Panc1 (cell line): ENCODE measurements around the gene PRSS21. TPM values are rescaled to one million over a fixed set of nuclear protein-coding genes. Genes with fewer than 3 reads are reported as not detected.

ENCODE experiments used
- ATAC-seq: fragments of 200-7000 bp; cut with Tn5 transposase; 2 replicates; pipeline ENCODE4 v1.9.1; 2020; ENCODE audit warnings: mild to moderate bottlenecking, moderate library complexity
- BruUV-seq: library from RNA; stranded (reverse); fragments of 400-500 nt; replicated peaks from 2 replicates; lab custom pipeline; 2021; lab: Mats Ljungman, UMichigan
- CTCF ChIA-PET: fragments of 300-600 bp; sonication (Branson Sonifier 250); formaldehyde crosslinking; loops from one replicate; lab custom pipeline; 2022; ENCODE audit warnings: antibody characterized with exemption; lab: Charles Lee
- POLR2A ChIA-PET: fragments of 300-600 bp; sonication (Branson Sonifier 250); formaldehyde crosslinking; loops from one replicate; lab custom pipeline; 2022; ENCODE audit warnings: antibody characterized with exemption; lab: Charles Lee
- DNase-seq: peaks from one replicate; pipeline ENCODE4 v3.0.0-alpha.2; 2010; ENCODE audit warnings: low read depth, low spot score
- H3K27ac ChIP-seq: 2 replicates; pipeline ENCODE4 v1.5.1; 2011; ENCODE audit warnings: mild to moderate bottlenecking, low read length, inconsistent platforms
- H3K27me3 ChIP-seq: fragments of 200-500 bp; sonication (Bioruptor generic); 2 replicates; pipeline ENCODE4 v1.6.0; 2014; ENCODE audit warnings: low read length, inconsistent platforms; ENCODE audit not compliant: control insufficient read depth, insufficient read depth
- H3K36me3 ChIP-seq: fragments of 200-500 bp; sonication (Bioruptor generic); 2 replicates; pipeline ENCODE4 v1.5.1; 2014; ENCODE audit warnings: inconsistent platforms, mild to moderate bottlenecking, low read length, moderate library complexity; ENCODE audit not compliant: control insufficient read depth, insufficient read depth
- H3K4me1 ChIP-seq: 2 replicates; pipeline ENCODE4 v1.5.1; 2011; ENCODE audit warnings: inconsistent platforms, mild to moderate bottlenecking, low read length, moderate library complexity; ENCODE audit not compliant: control insufficient read depth, insufficient read depth
- H3K4me3 ChIP-seq, 2 experiments: 2 replicates each; pipeline ENCODE4 v1.5.1; 2011 to 2012; ENCODE audit warnings: low read depth in 2 of 2, low read length in 2 of 2, mild to moderate bottlenecking in 2 of 2, inconsistent platforms in 1 of 2, moderate library complexity in 1 of 2
- H3K9me3 ChIP-seq: fragments of 200-500 bp; sonication (Bioruptor generic); 2 replicates; pipeline ENCODE4 v1.5.1; 2014; ENCODE audit warnings: low read depth, mild to moderate bottlenecking, inconsistent platforms, low read length, moderate library complexity; ENCODE audit not compliant: control insufficient read depth, insufficient read depth
- POLR2AphosphoS5 ChIP-seq: IDR thresholded peaks from 2 replicates; pipeline ENCODE4 v1.6.1; 2012; ENCODE audit warnings: mild to moderate bottlenecking, low read depth, low read length, moderate library complexity
- SIN3A ChIP-seq: IDR thresholded peaks from 2 replicates; pipeline ENCODE4 v1.6.1; 2012; ENCODE audit warnings: low read depth, mild to moderate bottlenecking, low read length, moderate library complexity, borderline replicate concordance; ENCODE audit not compliant: insufficient read depth
- TCF7L2 ChIP-seq: IDR thresholded peaks from 2 replicates; pipeline ENCODE4 v1.6.1; 2011; ENCODE audit warnings: mild to moderate bottlenecking, low read depth, low read length, inconsistent platforms
- in situ Hi-C: cut with HindIII; loops from 2 replicates; pipeline ENCODE4 v1.10.0; 2016; ENCODE audit warnings: low sequenced_read_pairs, low pct_unique_long_range_greater_than_20kb
- intact Hi-C: fragments of 100-400 bp; cut with micrococcal nuclease; formaldehyde crosslinking; loops from one replicate; pipeline ENCODE4 v1.10.0; 2022; ENCODE audit not compliant: unreplicated experiment
- total RNA-seq: library from RNA; stranded (reverse); gene quantifications from one replicate; pipeline ENCODE4 v1.2.1, GENCODE V29; 2021; ENCODE audit not compliant: unreplicated experiment
- TF ChIP-seq, protein P1 (sequence below): fragments of 450-650 bp; IDR thresholded peaks from 2 replicates; pipeline ENCODE4 v1.5.1; 2017; ENCODE audit warnings: mild to moderate bottlenecking
- TF ChIP-seq, protein P2 (sequence below), 2 experiments: IDR thresholded peaks; 2 replicates each; pipeline ENCODE4 v1.6.1; 2011 to 2012; ENCODE audit warnings: low read depth in 2 of 2, control low read depth in 1 of 2, low read length in 1 of 2, mild to moderate bottlenecking in 1 of 2, moderate library complexity in 1 of 2; ENCODE audit not compliant: insufficient read depth in 1 of 2

Gene PRSS21
- total RNA-seq, 1 experiment from 2014 or later = not detected

GRCh38 chr16:2776500-2777139, 40.4 kb upstream of the PRSS21 start:
- Histone ChIP-seq H3K27ac (peak overlapping the region; percentile 98), H3K27me3 (no peaks in the 10 kb centered on the region), H3K4me1 (peaks cover 46% of the 10 kb centered on the region), H3K36me3 (peaks cover 7% of the 10 kb centered on the region), H3K9me3 (no peaks in the 10 kb centered on the region), H3K4me3 (peak overlapping the region; percentile 88 to 93)
- ATAC-seq (peak; percentile 37), DNase-seq (no peak)
- ChIA-PET POLR2A (no interaction called here), CTCF (interaction anchor here (0.6 kb wide), 1 partner anchor 47 kb away, joined by 4 read pairs; no protein-coding TSS in a partner anchor)
- no TSS peak for BruUV-seq
- in situ Hi-C loops = no loop called here
- TF ChIP-seq TCF7L2 = no peak
- peak; percentile 56; the same call in 1 of the 2 replicates for TF ChIP-seq SIN3A
- intact Hi-C loops = no loop called here

DNA sequence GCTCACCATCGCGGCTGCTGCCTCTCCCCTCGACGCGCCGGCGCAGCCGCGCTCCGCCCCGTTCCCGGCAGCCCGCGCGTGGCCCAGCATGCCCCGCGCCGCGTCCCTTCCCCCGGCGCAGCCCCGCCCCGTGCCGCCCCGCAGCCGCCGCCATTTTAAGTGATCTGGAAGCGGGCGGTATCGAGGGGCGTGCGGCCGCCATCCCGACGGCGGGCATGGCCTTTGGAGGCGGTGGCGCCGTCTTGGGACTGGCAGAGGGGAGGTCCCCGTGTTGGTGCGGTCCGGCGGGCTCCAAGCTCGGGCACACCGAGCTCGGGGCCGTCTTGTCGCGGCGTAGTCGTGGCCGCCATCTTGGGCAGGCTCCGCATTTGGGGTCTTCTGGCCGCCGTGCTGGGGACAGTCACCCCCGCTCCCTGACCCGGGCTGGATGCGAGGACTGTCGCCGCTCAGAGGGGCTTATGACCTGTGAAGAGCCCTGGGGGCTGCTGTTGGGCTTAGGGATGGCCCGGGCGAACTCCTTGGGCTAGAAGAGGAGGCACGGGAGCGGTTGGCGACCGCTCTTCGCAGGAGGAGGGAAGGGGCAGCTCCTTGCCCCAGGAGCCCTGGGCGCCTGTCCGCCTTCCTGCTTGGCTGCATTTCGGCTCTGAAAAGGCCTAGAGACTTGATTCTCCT, 39.7 kb upstream of the PRSS21 start, which contains the start of gene ELOB:
Gene ELOB, minus strand, starts transcription at position 50 of the 672 bp plus-strand sequence. Its CDS starts 41 bp downstream, at position 9.
- ChIA-PET CTCF (no interaction called here), POLR2A (no interaction called here)
- Histone ChIP-seq H3K4me1 (peaks cover 38% of the 10 kb centered on the region), H3K4me3 (peak within 1 kb of the TSS; percentile 89 to 93), H3K27me3 (no peaks in the 10 kb centered on the region), H3K9me3 (no peaks in the 10 kb centered on the region), H3K36me3 (peaks cover 7% of the 10 kb centered on the region), H3K27ac (peak within 1 kb of the TSS; percentile 99)
- ATAC-seq (peak; percentile 89), DNase-seq (no peak)
- TSS peak; percentile 93 for BruUV-seq
- in situ Hi-C loops = no loop called here
- TF ChIP-seq, protein P1, sequence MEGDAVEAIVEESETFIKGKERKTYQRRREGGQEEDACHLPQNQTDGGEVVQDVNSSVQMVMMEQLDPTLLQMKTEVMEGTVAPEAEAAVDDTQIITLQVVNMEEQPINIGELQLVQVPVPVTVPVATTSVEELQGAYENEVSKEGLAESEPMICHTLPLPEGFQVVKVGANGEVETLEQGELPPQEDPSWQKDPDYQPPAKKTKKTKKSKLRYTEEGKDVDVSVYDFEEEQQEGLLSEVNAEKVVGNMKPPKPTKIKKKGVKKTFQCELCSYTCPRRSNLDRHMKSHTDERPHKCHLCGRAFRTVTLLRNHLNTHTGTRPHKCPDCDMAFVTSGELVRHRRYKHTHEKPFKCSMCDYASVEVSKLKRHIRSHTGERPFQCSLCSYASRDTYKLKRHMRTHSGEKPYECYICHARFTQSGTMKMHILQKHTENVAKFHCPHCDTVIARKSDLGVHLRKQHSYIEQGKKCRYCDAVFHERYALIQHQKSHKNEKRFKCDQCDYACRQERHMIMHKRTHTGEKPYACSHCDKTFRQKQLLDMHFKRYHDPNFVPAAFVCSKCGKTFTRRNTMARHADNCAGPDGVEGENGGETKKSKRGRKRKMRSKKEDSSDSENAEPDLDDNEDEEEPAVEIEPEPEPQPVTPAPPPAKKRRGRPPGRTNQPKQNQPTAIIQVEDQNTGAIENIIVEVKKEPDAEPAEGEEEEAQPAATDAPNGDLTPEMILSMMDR = no peak
- TF ChIP-seq, protein P2, sequence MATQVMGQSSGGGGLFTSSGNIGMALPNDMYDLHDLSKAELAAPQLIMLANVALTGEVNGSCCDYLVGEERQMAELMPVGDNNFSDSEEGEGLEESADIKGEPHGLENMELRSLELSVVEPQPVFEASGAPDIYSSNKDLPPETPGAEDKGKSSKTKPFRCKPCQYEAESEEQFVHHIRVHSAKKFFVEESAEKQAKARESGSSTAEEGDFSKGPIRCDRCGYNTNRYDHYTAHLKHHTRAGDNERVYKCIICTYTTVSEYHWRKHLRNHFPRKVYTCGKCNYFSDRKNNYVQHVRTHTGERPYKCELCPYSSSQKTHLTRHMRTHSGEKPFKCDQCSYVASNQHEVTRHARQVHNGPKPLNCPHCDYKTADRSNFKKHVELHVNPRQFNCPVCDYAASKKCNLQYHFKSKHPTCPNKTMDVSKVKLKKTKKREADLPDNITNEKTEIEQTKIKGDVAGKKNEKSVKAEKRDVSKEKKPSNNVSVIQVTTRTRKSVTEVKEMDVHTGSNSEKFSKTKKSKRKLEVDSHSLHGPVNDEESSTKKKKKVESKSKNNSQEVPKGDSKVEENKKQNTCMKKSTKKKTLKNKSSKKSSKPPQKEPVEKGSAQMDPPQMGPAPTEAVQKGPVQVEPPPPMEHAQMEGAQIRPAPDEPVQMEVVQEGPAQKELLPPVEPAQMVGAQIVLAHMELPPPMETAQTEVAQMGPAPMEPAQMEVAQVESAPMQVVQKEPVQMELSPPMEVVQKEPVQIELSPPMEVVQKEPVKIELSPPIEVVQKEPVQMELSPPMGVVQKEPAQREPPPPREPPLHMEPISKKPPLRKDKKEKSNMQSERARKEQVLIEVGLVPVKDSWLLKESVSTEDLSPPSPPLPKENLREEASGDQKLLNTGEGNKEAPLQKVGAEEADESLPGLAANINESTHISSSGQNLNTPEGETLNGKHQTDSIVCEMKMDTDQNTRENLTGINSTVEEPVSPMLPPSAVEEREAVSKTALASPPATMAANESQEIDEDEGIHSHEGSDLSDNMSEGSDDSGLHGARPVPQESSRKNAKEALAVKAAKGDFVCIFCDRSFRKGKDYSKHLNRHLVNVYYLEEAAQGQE (IDR thresholded peaks at IDR 0.05; ENCODE audit: insufficient read depth in 1 of 2, low read depth in 2 of 2, low read length in 1 of 2) = no peak
- peak; percentile 58; the same call in 1 of the 2 replicates for TF ChIP-seq SIN3A
- TF ChIP-seq TCF7L2 = no peak
- TF ChIP-seq POLR2AphosphoS5 = peak; percentile 86
- intact Hi-C loops = no loop called here
